Measurements from ENCODE around the gene PBX1.

Gene PBX1

GRCh38 chr1:164565357-164565756 lies 6.4 kb downstream of the PBX1 start:
- TF ChIP-seq CTCF (conservative IDR thresholded peaks at IDR 0.05): no peak
- no peak overlapping the region for H3K27ac ChIP-seq

- TF ChIP-seq CTCF (conservative IDR thresholded peaks at IDR 0.05): no peak
- no peak overlapping the region for H3K27ac ChIP-seq
Observed at GRCh38 chr1:164567774-164568173, 8.8 kb downstream of the PBX1 start.

- TF ChIP-seq CTCF (conservative IDR thresholded peaks at IDR 0.05): no peak
Observed at GRCh38 chr1:164569241-164569640, 10.3 kb downstream of the PBX1 start.

GRCh38 chr1:164569866-164570265 lies 10.9 kb downstream of the PBX1 start:
- TF ChIP-seq CTCF (conservative IDR thresholded peaks at IDR 0.05): no peak
- no peak overlapping the region for H3K27ac ChIP-seq

More at GRCh38 chr1:164569241-164569640, 10.3 kb downstream of the PBX1 start:
- H3K27ac ChIP-seq: no peak overlapping the region

- no peak for TF ChIP-seq CTCF (conservative IDR thresholded peaks at IDR 0.05)
- no peak overlapping the region for H3K27ac ChIP-seq
Observed at GRCh38 chr1:164571333-164571732, 12.3 kb downstream of the PBX1 start.

- no peak for TF ChIP-seq CTCF (conservative IDR thresholded peaks at IDR 0.05)
- H3K27ac ChIP-seq: no peak overlapping the region
Observed at GRCh38 chr1:164575356-164575886, 16.4 kb downstream of the PBX1 start.

GRCh38 chr1:164576291-164577271 lies 17.6 kb downstream of the PBX1 start:
- TF ChIP-seq CTCF (conservative IDR thresholded peaks at IDR 0.05): no peak
- H3K27ac ChIP-seq: no peak overlapping the region

Data from VCaP (cell line).